Activated CD4-positive, alpha-beta T cell treated with anti-CD3 and anti-CD28 coated beads, Interleukin-2, amount 50 U/mL, for 1 hour (primary cell): ENCODE measurements around the gene YY1.
"Not testable (repeated sequence)": the region's sequence is repeated elsewhere in the genome, so short reads cannot be mapped to it uniquely, and the experiment has no call there.

Experiments
- DNase-seq: peaks from one replicate; pipeline ENCODE4 v3.0.0-alpha.2; 2020

YY1 gene

DNA sequence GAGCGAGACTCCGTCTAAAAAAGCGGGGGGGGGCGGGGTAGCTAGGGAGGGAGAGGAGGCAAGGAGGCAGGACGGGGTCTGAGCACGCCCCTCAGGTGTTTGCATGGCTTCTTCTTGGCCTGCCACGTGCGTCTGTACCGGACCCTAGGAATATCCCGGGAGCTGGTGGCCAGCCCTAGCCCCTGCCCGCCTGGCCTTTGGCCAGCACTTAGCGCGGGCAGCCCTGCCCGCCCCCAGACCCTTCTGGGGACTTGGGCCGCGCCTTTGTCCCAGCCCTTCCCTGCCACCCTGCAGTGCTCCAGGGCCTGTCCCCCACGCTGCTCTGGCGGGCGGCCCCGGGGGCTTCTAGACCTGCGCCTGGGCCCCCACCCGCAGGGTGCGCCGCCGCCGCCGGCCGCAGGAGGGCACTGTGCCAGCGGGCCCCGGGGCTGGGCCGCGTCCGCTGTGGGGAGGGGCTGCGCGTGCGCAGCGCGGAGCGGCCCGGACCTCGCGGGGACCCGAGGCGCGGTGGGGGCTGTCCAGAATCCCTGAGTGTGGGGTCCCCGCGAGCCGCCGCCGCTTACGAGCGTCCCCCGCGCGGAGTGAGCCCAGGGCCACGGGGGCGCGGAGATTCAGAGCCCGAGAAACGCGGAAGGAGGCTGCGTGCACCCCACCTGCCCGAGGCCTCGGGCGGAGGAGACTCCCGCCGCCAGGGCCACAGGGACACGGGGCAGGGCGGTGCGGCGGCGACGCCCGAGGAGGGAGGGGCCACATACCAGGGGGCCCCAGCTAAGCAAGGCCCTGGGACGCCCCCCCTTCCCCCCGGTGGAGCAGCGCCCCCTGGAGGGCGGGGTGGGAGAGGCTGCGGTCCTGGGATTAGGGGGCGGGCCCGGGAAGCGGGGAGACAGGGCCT is 46.3 kb downstream of the YY1 start:
- peak; percentile 73 for DNase-seq

- no peak for DNase-seq
Observed at GRCh38 chr14:100285913-100286400, 47.0 kb downstream of the YY1 start.

GRCh38 chr14:100286484-100287191 is 47.7 kb downstream of the YY1 start:
- DNase-seq: no peak

GRCh38 chr14:100287202-100287997 is 48.5 kb downstream of the YY1 start:
- no peak for DNase-seq

- DNase-seq: not testable (repeated sequence)
Observed at GRCh38 chr14:100287998-100288295, 49.0 kb downstream of the YY1 start.

DNA sequence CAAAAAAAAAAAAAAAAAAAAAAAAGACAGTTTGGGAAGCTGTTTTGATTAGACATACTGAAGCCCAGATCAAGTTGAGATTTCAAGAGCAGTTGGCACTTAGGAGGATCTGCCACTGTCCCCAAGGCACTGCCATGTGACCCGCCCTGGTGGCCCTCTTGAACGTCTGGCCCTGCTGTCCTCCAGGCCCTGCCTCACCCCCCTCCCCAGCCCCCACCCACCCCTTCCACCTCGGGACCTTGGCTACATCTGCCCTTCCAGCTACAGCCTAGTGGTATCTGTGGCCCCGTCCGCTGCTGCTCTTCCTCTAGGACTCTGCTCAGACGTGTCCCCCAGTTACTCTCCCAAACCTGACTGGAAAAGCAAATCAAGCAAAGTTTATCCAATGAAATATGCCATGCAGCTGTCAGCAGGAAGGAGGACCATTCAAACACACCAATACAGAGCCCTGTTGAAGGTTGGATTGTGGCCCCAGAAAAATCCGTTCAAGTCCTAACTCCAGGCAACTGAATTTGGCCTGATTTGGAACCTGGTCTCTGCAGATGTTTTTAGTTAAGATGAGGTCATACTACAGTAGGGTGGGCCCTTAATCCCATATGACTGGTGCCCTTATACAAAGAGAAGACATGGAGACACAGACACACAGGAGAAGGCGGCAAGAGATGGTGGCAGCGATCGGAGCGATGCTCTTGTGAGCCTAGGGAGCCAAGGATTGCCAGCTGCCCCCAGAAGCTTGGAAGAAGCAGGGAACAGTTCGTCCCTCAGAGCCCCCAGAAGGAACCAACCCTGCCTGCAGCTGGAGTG is 49.6 kb downstream of the YY1 start:
- DNase-seq: no peak

DNA sequence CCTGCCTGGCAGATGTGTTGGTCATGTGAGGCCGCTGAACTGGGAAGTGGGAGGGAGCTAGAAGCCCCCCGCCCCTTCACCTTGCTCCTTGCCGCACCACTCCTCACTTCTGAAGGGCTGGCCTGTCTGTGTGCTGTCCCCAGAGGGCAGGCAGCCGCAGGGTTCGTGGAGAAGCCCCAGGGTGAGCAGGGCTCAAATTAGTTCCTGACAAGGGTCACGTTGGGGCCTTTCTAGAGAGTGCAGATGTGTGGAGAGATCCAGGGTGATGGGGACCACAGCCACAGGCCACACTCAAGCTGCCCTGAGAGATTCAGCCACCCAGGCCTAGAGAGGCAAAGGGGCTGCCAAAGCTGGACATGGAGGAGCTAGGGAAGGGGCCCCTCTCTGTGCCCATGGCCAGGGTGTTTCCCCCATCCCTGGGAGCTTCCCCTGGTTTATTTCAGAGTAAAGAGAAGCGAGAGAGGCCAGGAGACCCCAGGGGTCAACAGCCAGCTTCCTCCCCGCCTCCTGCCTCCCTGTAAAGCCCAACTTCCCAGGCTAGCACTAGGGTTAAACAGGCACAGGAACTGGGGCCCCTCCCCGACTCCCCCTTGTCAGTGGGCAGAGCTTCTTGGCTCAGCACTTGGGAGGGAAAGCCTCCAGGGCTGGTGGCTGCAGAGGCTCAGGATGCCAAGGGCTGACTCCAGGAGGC is 51.1 kb downstream of the YY1 start:
- DNase-seq: no peak

GRCh38 chr14:100290607-100291304 is 51.8 kb downstream of the YY1 start:
- no peak for DNase-seq

- DNase-seq: no peak
Observed at GRCh38 chr14:100291305-100292075, 52.5 kb downstream of the YY1 start.

DNA sequence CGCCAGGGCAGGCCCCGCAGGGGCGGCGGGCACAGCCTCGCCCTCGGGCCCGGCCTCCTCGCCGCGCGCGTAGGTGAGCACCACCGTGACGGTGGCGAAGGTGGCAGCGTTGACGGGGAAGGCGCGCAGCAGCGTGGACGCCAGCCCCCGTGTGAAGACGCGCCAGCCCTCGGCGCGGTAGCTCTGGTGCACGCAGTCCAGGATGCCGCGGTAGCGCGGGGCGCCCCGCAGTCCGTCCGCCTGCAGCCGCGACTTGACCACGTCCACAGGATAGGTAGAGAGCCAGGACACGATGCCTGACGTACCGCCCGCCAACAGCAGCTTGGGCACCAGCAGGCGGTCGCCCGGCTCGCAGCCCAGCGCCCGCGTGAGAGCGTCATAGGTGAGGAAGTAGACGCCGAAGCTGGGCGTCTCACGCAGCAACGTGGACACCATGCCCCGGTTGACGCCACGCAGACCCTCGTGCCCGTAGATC is 53.4 kb downstream of the YY1 start:
- no peak for DNase-seq

DNA sequence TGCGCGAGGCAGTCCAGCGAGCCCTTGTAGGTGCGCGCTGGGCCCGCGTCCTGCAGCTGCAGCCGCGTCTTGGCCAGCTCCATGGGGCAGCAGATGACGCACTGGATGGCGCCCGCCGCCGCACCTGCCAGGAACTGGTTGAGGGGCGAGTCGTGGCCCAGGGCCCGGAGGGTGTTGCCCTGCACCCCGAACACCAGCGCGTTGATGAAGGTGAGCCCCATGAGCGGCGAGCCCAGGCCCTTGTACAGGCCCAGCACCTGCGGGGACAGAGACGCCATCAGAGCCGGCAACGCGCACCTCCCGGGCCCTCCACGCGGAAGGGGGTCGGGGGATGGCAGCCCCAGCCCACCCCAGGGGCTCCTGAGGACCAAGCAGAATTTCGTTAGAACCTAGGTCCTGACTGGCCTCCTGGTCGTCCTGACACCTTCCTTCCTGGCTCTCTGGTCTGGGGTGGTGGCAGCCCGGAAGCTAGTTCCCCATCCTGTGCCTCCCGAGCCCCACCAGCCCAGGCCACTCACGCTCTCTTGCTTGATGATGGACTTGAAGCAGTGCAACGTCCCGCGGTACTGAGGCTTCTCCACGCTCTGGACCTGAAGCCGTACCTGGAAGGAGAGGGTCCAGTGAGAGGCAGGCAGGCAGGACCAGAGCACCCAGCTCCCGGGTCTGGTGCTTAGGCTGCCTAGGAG is 54.0 kb downstream of the YY1 start:
- DNase-seq: no peak

DNA sequence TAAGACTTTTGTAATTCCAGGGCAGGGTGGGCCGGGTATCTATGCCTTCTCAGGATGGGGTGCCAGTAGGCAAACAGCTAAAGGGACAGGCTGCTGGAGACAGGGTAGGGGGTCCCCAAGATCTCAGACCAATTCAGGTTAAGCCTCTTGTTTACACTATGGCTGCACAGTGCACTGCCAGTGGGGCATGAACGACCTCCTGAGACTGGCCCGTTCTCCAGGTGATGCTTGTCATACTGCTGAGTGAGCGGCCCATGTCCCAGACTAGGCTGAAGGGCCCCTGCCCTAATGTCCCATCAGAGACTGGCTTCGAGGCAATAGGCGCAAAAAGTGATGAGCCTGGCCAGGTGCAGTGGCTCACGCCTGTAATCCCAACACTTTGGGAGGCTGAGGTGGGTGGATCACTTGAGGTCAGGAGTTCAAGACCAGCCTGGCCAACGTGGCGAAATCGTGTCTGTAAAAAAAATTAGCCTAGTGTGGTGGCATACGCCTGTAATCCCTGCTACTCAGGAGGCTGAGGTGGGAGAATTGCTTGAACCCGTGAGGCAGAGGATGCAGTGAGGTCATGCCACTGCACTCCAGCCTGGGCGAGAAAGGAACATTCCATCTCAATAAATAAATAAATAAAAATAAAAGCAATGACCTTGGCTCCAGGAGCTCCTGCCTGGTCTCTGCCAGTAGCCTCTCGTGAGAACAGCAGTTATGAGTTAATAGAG is 54.7 kb downstream of the YY1 start:
- DNase-seq: no peak

- no peak for DNase-seq
Observed at GRCh38 chr14:100294213-100294962, 55.4 kb downstream of the YY1 start.

GRCh38 chr14:100294963-100295330 is 56.0 kb downstream of the YY1 start:
- no peak for DNase-seq

DNA sequence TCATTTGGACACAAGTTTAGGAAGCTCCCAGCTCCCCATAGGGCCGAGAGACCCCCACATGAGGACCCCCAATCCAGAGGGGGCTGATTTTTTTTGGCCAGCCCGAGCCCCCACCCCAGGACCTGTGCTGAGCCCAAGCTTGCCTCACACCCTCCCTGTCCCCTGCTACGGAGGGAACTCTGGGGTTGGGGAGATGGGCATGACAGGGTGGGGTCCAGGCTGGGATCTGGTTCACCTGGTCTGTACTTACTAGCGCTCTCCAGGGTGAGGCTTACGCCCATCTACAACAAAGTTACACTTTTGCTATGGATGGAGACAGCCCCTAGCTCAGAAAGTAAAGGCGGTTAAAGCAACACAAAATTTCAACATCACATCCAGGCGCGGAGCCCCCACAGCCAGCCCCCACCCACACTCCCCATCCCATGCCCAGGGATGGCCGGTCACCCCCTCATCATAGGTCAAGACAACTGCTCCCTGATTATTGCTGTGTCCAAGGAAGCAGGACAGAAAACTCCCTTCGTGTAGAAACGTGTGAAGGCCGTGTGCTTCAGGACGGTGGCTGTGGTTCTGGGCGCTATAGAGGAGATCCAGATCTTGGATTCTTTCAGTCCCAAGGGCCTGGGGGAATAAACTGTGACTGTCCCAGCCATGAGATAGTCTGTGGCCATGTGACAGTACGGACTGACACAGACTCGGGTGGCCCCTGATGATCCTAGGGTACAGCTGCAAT is 56.6 kb downstream of the YY1 start:
- no peak for DNase-seq

GRCh38 chr14:100296106-100296651 is 57.2 kb downstream of the YY1 start:
- no peak for DNase-seq

- DNase-seq: not testable (repeated sequence)
Observed at GRCh38 chr14:100296729-100297128, 57.8 kb downstream of the YY1 start.
